Endodermal cell (in vitro differentiated cells): Measurements from ENCODE around the gene ARPC1B. TPM values are rescaled to one million over a fixed set of nuclear protein-coding genes. Genes with fewer than 3 reads are reported as not detected.
A peak's percentile ranks its signal among the peaks of the same experiment; 100 is the strongest.
"Not testable (repeated sequence)": the region's sequence is repeated elsewhere in the genome, so short reads cannot be mapped to it uniquely, and the experiment has no call there.

ENCODE experiments used
- DNase-seq: peaks from one replicate; pipeline ENCODE4 v3.0.0-alpha.2; 2017
- H3K27ac ChIP-seq: 2 replicates; pipeline ENCODE4 v1.5.1; 2013; ENCODE audit warnings: mild to moderate bottlenecking, low read depth, low read length, moderate library complexity
- H3K27me3 ChIP-seq: 2 replicates; pipeline ENCODE4 v1.6.1; 2013; ENCODE audit warnings: mild to moderate bottlenecking, low read length, moderate library complexity; ENCODE audit not compliant: insufficient read depth, control insufficient read depth, poor library complexity, severe bottlenecking
- H3K36me3 ChIP-seq: 2 replicates; pipeline ENCODE4 v1.7.0; 2013; ENCODE audit warnings: mild to moderate bottlenecking, low read length, moderate library complexity; ENCODE audit not compliant: control insufficient read depth, insufficient read depth
- H3K4me1 ChIP-seq: one replicate; pipeline ENCODE4 v1.7.0; 2013; ENCODE audit warnings: low read length; ENCODE audit not compliant: control insufficient read depth, insufficient read depth
- H3K4me3 ChIP-seq: 2 replicates; pipeline ENCODE4 v1.5.1; 2013; ENCODE audit warnings: mild to moderate bottlenecking, low read length, moderate library complexity
- H3K9ac ChIP-seq: 2 replicates; pipeline ENCODE4 v1.6.1; 2013; ENCODE audit warnings: mild to moderate bottlenecking, low read length, moderate library complexity; ENCODE audit not compliant: poor library complexity, severe bottlenecking; ENCODE audit errors: extremely low read depth
- H3K9me3 ChIP-seq: 2 replicates; pipeline ENCODE4 v1.6.1; 2013; ENCODE audit warnings: mild to moderate bottlenecking, low read length, moderate library complexity; ENCODE audit not compliant: control insufficient read depth
- H3K27ac Mint-ChIP-seq: 2 replicates; pipeline ENCODE4 v1.8.0; 2020; ENCODE audit warnings: mixed read lengths
- H3K27me3 Mint-ChIP-seq: 2 replicates; pipeline ENCODE4 v1.8.0; 2021; ENCODE audit warnings: mild to moderate bottlenecking, mixed read lengths; ENCODE audit not compliant: insufficient read depth
- H3K36me3 Mint-ChIP-seq: 2 replicates; pipeline ENCODE4 v1.8.0; 2020; ENCODE audit warnings: low read depth, mixed read lengths
- H3K4me1 Mint-ChIP-seq: 2 replicates; pipeline ENCODE4 v1.8.0; 2020; ENCODE audit warnings: mixed read lengths
- H3K4me3 Mint-ChIP-seq: 2 replicates; pipeline ENCODE4 v1.8.0; 2020; ENCODE audit warnings: mild to moderate bottlenecking, moderate library complexity, mixed read lengths
- H3K9me3 Mint-ChIP-seq: 2 replicates; pipeline ENCODE4 v1.8.0; 2020; ENCODE audit warnings: mild to moderate bottlenecking, mixed read lengths
- WGBS, 2 experiments: methylation state at CpG; one replicate each; pipeline versions ENCODE4 v1.1.5 to v1.1.7; 2013; ENCODE audit warnings: missing lambda C conversion rate in 2 of 2, mixed read lengths in 1 of 2; ENCODE audit not compliant: insufficient coverage in 1 of 2, insufficient read length in 1 of 2; 5-methylcytosine and 5-hydroxymethylcytosine counted together
- total RNA-seq, 2 donors: library from RNA; stranded (reverse); fragmentation: NEBNext Ultra II Directional in 1 of 2; extraction: Animal tissue kit (Norgen Biotek cat#: 25700) in 1 of 2; gene quantifications; 2 replicates in 1 of 2; 3 replicates in 1 of 2; pipeline ENCODE4 v1.2.1, GENCODE V29; 2021
- TF ChIP-seq, protein P1 (sequence below): fragments of 200-600 bp; sonication (generic); conservative IDR thresholded peaks from 2 replicates; pipeline ENCODE4 v1.5.0; 2021; ENCODE audit warnings: antibody characterized with exemption, mild to moderate bottlenecking

ARPC1B gene
- total RNA-seq, 2 donors from 2014 or later = 53.3 to 73.9 TPM

DNA sequence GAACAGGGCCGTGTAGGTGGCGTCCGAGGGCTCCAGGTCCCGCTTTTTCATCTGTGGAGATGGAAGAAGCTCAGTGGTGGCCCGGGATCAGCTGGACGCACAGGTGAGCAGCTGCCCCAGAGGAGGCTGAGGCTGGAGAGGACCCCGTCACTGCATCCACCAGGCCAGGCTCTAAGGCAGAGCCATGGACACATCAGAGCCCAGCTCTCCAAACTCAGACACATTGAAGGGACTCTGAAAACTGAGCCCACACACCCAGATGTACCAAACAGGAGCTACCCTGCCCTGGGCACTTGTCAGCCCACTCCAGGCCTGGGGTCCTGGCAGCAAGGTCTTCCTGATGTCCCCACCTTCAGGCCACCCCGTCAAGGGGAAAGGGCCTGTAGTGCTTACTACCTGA lies 55.2 kb downstream of the ARPC1B start:
- Histone ChIP-seq H3K36me3 (peaks cover 60% of the 10 kb centered on the region), H3K27ac (no peak overlapping the region), H3K9me3 (no peaks in the 10 kb centered on the region), H3K9ac (no peak overlapping the region), H3K27me3 (no peaks in the 10 kb centered on the region), H3K4me3 (no peak overlapping the region), H3K4me1 (peaks cover 8% of the 10 kb centered on the region)
- Mint-ChIP-seq H3K27ac (no peak overlapping the region), H3K4me3 (no peak overlapping the region), H3K36me3 (peaks cover 75% of the 10 kb centered on the region), H3K4me1 (peaks cover 10% of the 10 kb centered on the region), H3K9me3 (peaks cover 2% of the 10 kb centered on the region), H3K27me3 (no peaks in the 10 kb centered on the region)
- 93 to 100% methylated on average over 8 of the region's 8 CpGs for WGBS, 2 experiments
- DNase-seq = no peak
- TF ChIP-seq, protein P1, sequence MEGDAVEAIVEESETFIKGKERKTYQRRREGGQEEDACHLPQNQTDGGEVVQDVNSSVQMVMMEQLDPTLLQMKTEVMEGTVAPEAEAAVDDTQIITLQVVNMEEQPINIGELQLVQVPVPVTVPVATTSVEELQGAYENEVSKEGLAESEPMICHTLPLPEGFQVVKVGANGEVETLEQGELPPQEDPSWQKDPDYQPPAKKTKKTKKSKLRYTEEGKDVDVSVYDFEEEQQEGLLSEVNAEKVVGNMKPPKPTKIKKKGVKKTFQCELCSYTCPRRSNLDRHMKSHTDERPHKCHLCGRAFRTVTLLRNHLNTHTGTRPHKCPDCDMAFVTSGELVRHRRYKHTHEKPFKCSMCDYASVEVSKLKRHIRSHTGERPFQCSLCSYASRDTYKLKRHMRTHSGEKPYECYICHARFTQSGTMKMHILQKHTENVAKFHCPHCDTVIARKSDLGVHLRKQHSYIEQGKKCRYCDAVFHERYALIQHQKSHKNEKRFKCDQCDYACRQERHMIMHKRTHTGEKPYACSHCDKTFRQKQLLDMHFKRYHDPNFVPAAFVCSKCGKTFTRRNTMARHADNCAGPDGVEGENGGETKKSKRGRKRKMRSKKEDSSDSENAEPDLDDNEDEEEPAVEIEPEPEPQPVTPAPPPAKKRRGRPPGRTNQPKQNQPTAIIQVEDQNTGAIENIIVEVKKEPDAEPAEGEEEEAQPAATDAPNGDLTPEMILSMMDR = no peak

DNA sequence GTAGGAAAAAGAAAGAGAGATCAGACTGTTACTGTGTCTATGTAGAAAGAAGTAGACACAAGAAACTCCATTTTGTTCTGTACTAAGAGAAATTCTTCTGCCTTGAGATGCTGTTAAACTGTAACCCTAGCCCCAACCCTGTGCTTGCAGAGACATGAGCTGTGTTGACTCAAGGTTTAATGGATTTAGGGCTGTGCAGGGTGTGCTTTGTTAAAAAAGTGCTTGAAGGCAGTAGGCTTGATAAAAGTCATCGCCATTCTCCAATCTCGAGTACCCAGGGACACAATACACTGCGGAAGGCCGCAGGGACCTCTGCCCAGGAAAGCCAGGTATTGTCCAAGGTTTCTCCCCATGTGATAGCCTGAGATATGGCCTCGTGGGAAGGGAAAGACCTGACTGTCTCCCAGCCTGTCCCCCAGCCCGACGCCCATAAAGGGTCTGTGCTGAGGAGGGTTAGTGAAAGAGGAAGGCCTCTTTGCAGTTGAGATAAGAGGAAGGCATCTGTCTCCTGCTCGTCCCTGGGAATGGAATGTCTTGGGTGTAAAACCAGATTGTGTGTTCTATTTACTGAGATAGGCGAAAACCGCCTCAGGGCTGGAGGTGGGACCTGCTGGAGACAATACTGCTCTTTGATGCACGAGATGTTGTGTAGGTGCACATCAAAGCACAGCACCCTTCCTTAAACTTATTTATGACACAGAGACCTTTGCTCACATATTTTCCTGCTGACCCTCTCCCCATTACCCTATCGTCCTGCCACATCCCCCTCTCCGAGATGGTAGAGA lies 57.4 kb downstream of the ARPC1B start:
- not testable (repeated sequence) for H3K27me3 ChIP-seq, H3K4me1 Mint-ChIP-seq, H3K27me3 Mint-ChIP-seq, H3K4me1 ChIP-seq, DNase-seq, H3K9me3 Mint-ChIP-seq, H3K9me3 ChIP-seq
- Histone ChIP-seq H3K4me3 (peak overlapping the region; percentile 19), H3K9ac (peak overlapping the region; percentile 55), H3K27ac (peak overlapping the region; percentile 57), H3K36me3 (peaks cover 60% of the 10 kb centered on the region)
- Mint-ChIP-seq H3K36me3 (peaks cover 66% of the 10 kb centered on the region), H3K27ac (peak overlapping the region; percentile 94), H3K4me3 (peak overlapping the region; percentile 14)
- WGBS, 2 experiments = 64 to 81% methylated on average over 8 to 13 of the region's 13 CpGs

DNA sequence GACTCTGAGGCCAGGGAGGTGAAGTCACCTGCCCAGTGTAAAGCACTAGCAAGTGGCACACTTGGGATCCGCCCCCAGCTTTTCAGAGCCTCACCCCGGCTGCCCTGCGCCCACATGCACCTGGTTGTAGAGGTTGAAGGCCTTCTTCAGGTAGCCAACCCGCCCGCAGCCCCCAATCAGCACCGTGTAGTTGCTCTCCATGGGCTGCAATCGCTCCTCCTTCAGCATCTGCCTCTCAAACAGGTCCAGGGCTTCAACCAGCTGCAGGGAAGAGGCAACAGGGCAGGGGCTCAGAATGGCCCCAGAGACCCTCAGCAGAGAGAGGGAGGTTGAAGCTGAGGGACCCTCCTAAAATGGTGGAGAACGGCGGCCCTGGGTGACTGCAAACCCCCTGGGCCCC lies 58.6 kb downstream of the ARPC1B start:
- TF ChIP-seq, protein P1 = no peak
- DNase-seq = no peak
- H3K27ac ChIP-seq = no peak overlapping the region
- no peak overlapping the region for H3K9ac ChIP-seq
- H3K27ac Mint-ChIP-seq = peak overlapping the region; percentile 64
- 93 to 97% methylated on average over 4 to 9 of the region's 9 CpGs for WGBS, 2 experiments
- peaks cover 61% of the 10 kb centered on the region for H3K36me3 ChIP-seq
- peaks cover 10% of the 10 kb centered on the region for H3K4me1 Mint-ChIP-seq
- H3K4me3 ChIP-seq = peak overlapping the region; percentile 19
- peaks cover 61% of the 10 kb centered on the region for H3K36me3 Mint-ChIP-seq
- no peak overlapping the region for H3K4me3 Mint-ChIP-seq
- no peaks in the 10 kb centered on the region for H3K27me3 Mint-ChIP-seq
- peaks cover 8% of the 10 kb centered on the region for H3K4me1 ChIP-seq
- no peaks in the 10 kb centered on the region for H3K27me3 ChIP-seq
- no peaks in the 10 kb centered on the region for H3K9me3 Mint-ChIP-seq
- no peaks in the 10 kb centered on the region for H3K9me3 ChIP-seq
